Endothelial cell of umbilical vein (primary cell): ENCODE results near the gene AZI2.

Experiments used
- POLR2A ChIP-seq: IDR thresholded peaks from 2 replicates; pipeline ENCODE4 v1.6.1; 2012; ENCODE audit warnings: low read depth, mild to moderate bottlenecking, control low read depth, low read length
- POLR2AphosphoS5 ChIP-seq: IDR thresholded peaks from 2 replicates; pipeline ENCODE4 v1.6.1; 2012; ENCODE audit warnings: low read depth, mild to moderate bottlenecking, control low read depth, low read length, moderate library complexity; ENCODE audit not compliant: insufficient read depth
- TF ChIP-seq, protein P1 (sequence below), 2 donors: IDR thresholded peaks; 1 replicate in 1 of 2; 2 replicates in 1 of 2; pipeline ENCODE4 v1.5.1; 2011; ENCODE audit warnings: low read length in 2 of 2, mild to moderate bottlenecking in 2 of 2, moderate library complexity in 2 of 2, control low read depth in 1 of 2, inconsistent platforms in 1 of 2, low read depth in 1 of 2; ENCODE audit not compliant: insufficient read depth in 1 of 2; ENCODE audit errors: extremely low read depth in 1 of 2

DNA sequence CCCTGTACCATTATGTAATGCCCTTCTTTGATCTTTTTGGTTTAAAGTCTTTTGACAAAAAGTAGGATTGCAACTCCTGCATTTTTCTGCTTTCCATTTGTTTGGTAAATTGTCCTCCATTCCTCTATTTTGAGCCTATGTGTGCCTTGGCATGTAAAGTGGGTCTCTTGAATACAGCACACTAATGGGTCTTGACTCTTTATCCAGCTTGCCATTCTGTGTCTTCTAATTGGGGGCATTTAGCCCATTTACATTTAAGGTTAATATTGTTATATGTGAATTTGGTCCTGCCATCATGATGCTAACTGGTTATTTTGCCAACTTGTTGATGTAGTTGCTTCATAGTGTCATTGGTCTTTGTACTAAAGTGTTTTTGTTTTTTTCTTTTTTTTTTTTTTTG is 74.8 kb downstream of the AZI2 start:
- no peak for TF ChIP-seq POLR2AphosphoS5
- TF ChIP-seq POLR2A, result no peak
- TF ChIP-seq, protein P1, sequence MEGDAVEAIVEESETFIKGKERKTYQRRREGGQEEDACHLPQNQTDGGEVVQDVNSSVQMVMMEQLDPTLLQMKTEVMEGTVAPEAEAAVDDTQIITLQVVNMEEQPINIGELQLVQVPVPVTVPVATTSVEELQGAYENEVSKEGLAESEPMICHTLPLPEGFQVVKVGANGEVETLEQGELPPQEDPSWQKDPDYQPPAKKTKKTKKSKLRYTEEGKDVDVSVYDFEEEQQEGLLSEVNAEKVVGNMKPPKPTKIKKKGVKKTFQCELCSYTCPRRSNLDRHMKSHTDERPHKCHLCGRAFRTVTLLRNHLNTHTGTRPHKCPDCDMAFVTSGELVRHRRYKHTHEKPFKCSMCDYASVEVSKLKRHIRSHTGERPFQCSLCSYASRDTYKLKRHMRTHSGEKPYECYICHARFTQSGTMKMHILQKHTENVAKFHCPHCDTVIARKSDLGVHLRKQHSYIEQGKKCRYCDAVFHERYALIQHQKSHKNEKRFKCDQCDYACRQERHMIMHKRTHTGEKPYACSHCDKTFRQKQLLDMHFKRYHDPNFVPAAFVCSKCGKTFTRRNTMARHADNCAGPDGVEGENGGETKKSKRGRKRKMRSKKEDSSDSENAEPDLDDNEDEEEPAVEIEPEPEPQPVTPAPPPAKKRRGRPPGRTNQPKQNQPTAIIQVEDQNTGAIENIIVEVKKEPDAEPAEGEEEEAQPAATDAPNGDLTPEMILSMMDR (IDR thresholded peaks at IDR 0.05; ENCODE audit: extremely low read depth in 1 of 2, insufficient read depth in 1 of 2, low read depth in 1 of 2, low read length in 2 of 2), result no peak
